Adrenal gland (tissue), 12 donors: ENCODE results near the gene PSTPIP2. TPM values are rescaled to one million over a fixed set of nuclear protein-coding genes. Genes with fewer than 3 reads are reported as not detected.

Source experiments
- DNase-seq, 7 donors: peaks; one replicate each; pipeline ENCODE4 v3.0.0-alpha.2; 2019 to 2020
- H3K27ac ChIP-seq, 5 donors: fragments of 200-600 bp; sonication (generic) in 4 of 5; 1 replicate in 3 of 5; 2 replicates in 2 of 5; pipeline versions ENCODE4 v1.5.1 to v1.8.0; 2016 to 2020; ENCODE audit warnings: mild to moderate bottlenecking in 1 of 5
- H3K27me3 ChIP-seq: fragments of 200-600 bp; 2 replicates; pipeline ENCODE4 v1.8.0; 2021
- H3K36me3 ChIP-seq, 2 donors: fragments of 200-600 bp; replicated peaks in 1 of 2; 1 replicate in 1 of 2; 2 replicates in 1 of 2; pipeline versions ENCODE4 v1.5.1 to v1.8.0; 2018 to 2022
- H3K4me1 ChIP-seq, 2 donors: fragments of 200-600 bp; replicated peaks in 1 of 2; 1 replicate in 1 of 2; 2 replicates in 1 of 2; pipeline versions ENCODE4 v1.5.1 to v1.8.0; 2018 to 2021
- H3K4me3 ChIP-seq, 4 donors: fragments of 200-600 bp; sonication (generic) in 3 of 4; one replicate each; pipeline ENCODE4 v1.5.1; 2016 to 2018
- H3K9me3 ChIP-seq, 3 donors: fragments of 200-600 bp; sonication (generic) in 1 of 3; replicated peaks in 1 of 3; 1 replicate in 2 of 3; 2 replicates in 1 of 3; pipeline versions ENCODE4 v1.5.1 to v1.8.0; 2016 to 2021
- CTCF ChIP-seq, 6 experiments: fragments of 450-650 bp in 4 of 6; fragments of 200-600 bp in 2 of 6; sonication (generic) in 1 of 6; IDR thresholded peaks; 1 replicate in 5 of 6; 2 replicates in 1 of 6; pipeline versions ENCODE4 v1.5.1 to v1.8.0; 2016 to 2021; ENCODE audit warnings: antibody characterized with exemption in 6 of 6, mild to moderate bottlenecking in 2 of 6, moderate library complexity in 1 of 6
- POLR2A ChIP-seq, 2 donors: fragments of 450-650 bp; IDR thresholded peaks; one replicate each; pipeline ENCODE4 v1.6.1; 2017; ENCODE audit warnings: antibody characterized with exemption in 2 of 2, mild to moderate bottlenecking in 2 of 2, moderate library complexity in 1 of 2
- WGBS, 4 donors: extraction: QIAGEN DNeasy Blood & Tissue Kit in 2 of 4; methylation state at CpG; one replicate each; pipeline versions ENCODE4 v1.1.5 to v1.1.7; 2013 to 2017; 5-methylcytosine and 5-hydroxymethylcytosine counted together
- intact Hi-C, 2 donors: fragments of 100-400 bp; cut with DNase I; formaldehyde crosslinking; loops; one replicate each; pipeline versions ENCODE4 v1.14.1 to v1.15.0; 2022 to 2023
- polyA plus RNA-seq, 3 donors: library from polyadenylated mRNA; stranded (reverse); fragments of 200-250 nt in 2 of 3; fragments of 350-450 nt in 1 of 3; fragmentation: Illumina TruSeq in 1 of 3; extraction: RNeasy Lipid Tissue Mini Kit (QIAGEN cat#74804) in 1 of 3; gene quantifications; one replicate each; pipeline ENCODE4 v1.2.3, GENCODE V29; 2013 to 2014
- total RNA-seq, 9 donors: library from RNA; depleted of rRNA in 4 of 9; stranded (reverse); fragments of >200 nt in 4 of 9; fragments of 120-200 nt in 1 of 9; fragmentation: NEBNext Ultra II Directional in 1 of 9; extraction: Animal tissue kit (Norgen Biotek cat#: 25700) in 1 of 9; gene quantifications; one replicate each; pipeline versions ENCODE4 v1.1.0 to v1.2.4, GENCODE V29; 2013 to 2023
- donor health status: healthy with polysubstance abuse.
- donor health status: Bipolar disorder and iron deficiency.
- donor health status: DM: yes; HTN: yes; CAD: no.
- donor health status: DM: no; HTN: no; CAD: no.
- donor health status: DM: no; HTN: no; CAD: no.
- donor health status: DM: yes; HTN: yes; CAD: no.

PSTPIP2 gene
- total and polyA plus RNA-seq, 12 donors: 5.3 to 17.8 (median 8.4) TPM

GRCh38 chr18:46069524-46069923, 2.5 kb downstream of the PSTPIP2 start:
- Histone ChIP-seq H3K27ac (no peak overlapping the region), H3K9me3 (no peaks in the 10 kb centered on the region), H3K4me3 (no peak overlapping the region), H3K27me3 (no peaks in the 10 kb centered on the region), H3K4me1 (peaks cover 8 to 15% of the 10 kb centered on the region in 2 donors), H3K36me3 (no peaks in the 10 kb centered on the region)
- intact Hi-C loops: no loop called here
- 83 to 91% (median 88%) methylated on average over 4 of the region's 4 CpGs for WGBS, 4 donors
- TF ChIP-seq CTCF (IDR thresholded peaks at IDR 0.05): no peak
- no peak for TF ChIP-seq POLR2A (IDR thresholded peaks at IDR 0.05)
- no peak for DNase-seq

- no peak for DNase-seq
- TF ChIP-seq CTCF (IDR thresholded peaks at IDR 0.05) (no peak), POLR2A (IDR thresholded peaks at IDR 0.05) (no peak)
- peaks cover 8 to 15% of the 10 kb centered on the region in 2 donors for H3K4me1 ChIP-seq
- H3K36me3 ChIP-seq: no peaks in the 10 kb centered on the region
- no peak overlapping the region for H3K27ac ChIP-seq
- no peaks in the 10 kb centered on the region for H3K9me3 ChIP-seq
- H3K27me3 ChIP-seq: no peaks in the 10 kb centered on the region
- H3K4me3 ChIP-seq: no peak overlapping the region
- 21 to 43% (median 31%) methylated on average over 1 of the region's 1 CpG; no CpG with 5 or more reads in 1 of the 4 donors for WGBS, 4 donors
- intact Hi-C loops: no loop called here
Measured at GRCh38 chr18:46068763-46069162, 3.3 kb downstream of the PSTPIP2 start.

- Histone ChIP-seq H3K27ac (no peak overlapping the region), H3K9me3 (no peaks in the 10 kb centered on the region), H3K4me1 (peaks cover 4% of the 10 kb centered on the region in 2 donors), H3K36me3 (no peaks in the 10 kb centered on the region), H3K27me3 (no peaks in the 10 kb centered on the region), H3K4me3 (no peak overlapping the region)
- intact Hi-C loops: no loop called here
- TF ChIP-seq POLR2A (IDR thresholded peaks at IDR 0.05) (no peak), CTCF (IDR thresholded peaks at IDR 0.05) (no peak)
- WGBS, 4 donors: 86 to 97% (median 91%) methylated on average over 5 of the region's 5 CpGs
- DNase-seq: no peak
Measured at GRCh38 chr18:46067438-46068007, 4.5 kb downstream of the PSTPIP2 start.

- intact Hi-C loops: no loop called here
- no peaks in the 10 kb centered on the region for H3K9me3 ChIP-seq
- peaks cover 0 to 7% of the 10 kb centered on the region in 2 donors for H3K4me1 ChIP-seq
- H3K36me3 ChIP-seq: no peaks in the 10 kb centered on the region
- no peak overlapping the region for H3K27ac ChIP-seq
- no peak overlapping the region for H3K4me3 ChIP-seq
- no peak for TF ChIP-seq POLR2A (IDR thresholded peaks at IDR 0.05)
- TF ChIP-seq CTCF (IDR thresholded peaks at IDR 0.05): no peak
- 92 to 100% (median 95%) methylated on average over 5 of the region's 5 CpGs for WGBS, 4 donors
- no peaks in the 10 kb centered on the region for H3K27me3 ChIP-seq
- no peak for DNase-seq
Measured at GRCh38 chr18:46062781-46063180, 9.3 kb downstream of the PSTPIP2 start.
